ENCODE results near the gene SP8.

Gene SP8

GRCh38 chr7:20795361-20795760 is 8.7 kb upstream of the SP8 start:
- in situ Hi-C loops (cut with HindIII; ENCODE audit: low sequenced_read_pairs): no loop called here

- in situ Hi-C loops (cut with HindIII; ENCODE audit: low sequenced_read_pairs): no loop called here
Observed at GRCh38 chr7:20794676-20795075, 8.0 kb upstream of the SP8 start.

GRCh38 chr7:20793694-20794394 is 7.2 kb upstream of the SP8 start:
- in situ Hi-C loops (cut with HindIII; ENCODE audit: low sequenced_read_pairs): no loop called here

- in situ Hi-C loops (cut with HindIII; ENCODE audit: low sequenced_read_pairs): no loop called here
Observed at GRCh38 chr7:20793248-20793647, 6.6 kb upstream of the SP8 start.

GRCh38 chr7:20791538-20792434 is 5.1 kb upstream of the SP8 start:
- in situ Hi-C loops (cut with HindIII; ENCODE audit: low sequenced_read_pairs): no loop called here

- in situ Hi-C loops (cut with HindIII; ENCODE audit: low sequenced_read_pairs): no loop called here
Observed at GRCh38 chr7:20790375-20790774, 3.7 kb upstream of the SP8 start.

- in situ Hi-C loops (cut with HindIII; ENCODE audit: low sequenced_read_pairs): no loop called here
Observed at GRCh38 chr7:20788420-20788990, 1.8 kb upstream of the SP8 start.

GRCh38 chr7:20787660-20788419 is 1.2 kb upstream of the SP8 start:
- in situ Hi-C loops (cut with HindIII; ENCODE audit: low sequenced_read_pairs): no loop called here

GRCh38 chr7:20786421-20786778 is 286 bp downstream of the SP8 start:
- in situ Hi-C loops (cut with HindIII; ENCODE audit: low sequenced_read_pairs): no loop called here

GRCh38 chr7:20786049-20786412 is 655 bp downstream of the SP8 start:
- in situ Hi-C loops (cut with HindIII; ENCODE audit: low sequenced_read_pairs): no loop called here

GRCh38 chr7:20785157-20786048 is 1.3 kb downstream of the SP8 start:
- in situ Hi-C loops (cut with HindIII; ENCODE audit: low sequenced_read_pairs): no loop called here

GRCh38 chr7:20784388-20785156 is 2.1 kb downstream of the SP8 start:
- in situ Hi-C loops (cut with HindIII; ENCODE audit: low sequenced_read_pairs): no loop called here

- in situ Hi-C loops (cut with HindIII; ENCODE audit: low sequenced_read_pairs): no loop called here
Observed at GRCh38 chr7:20783700-20784387, 2.8 kb downstream of the SP8 start.

GRCh38 chr7:20783125-20783699 is 3.5 kb downstream of the SP8 start:
- in situ Hi-C loops (cut with HindIII; ENCODE audit: low sequenced_read_pairs): no loop called here

GRCh38 chr7:20779041-20779440 is 7.6 kb downstream of the SP8 start:
- in situ Hi-C loops (cut with HindIII; ENCODE audit: low sequenced_read_pairs): no loop called here

GRCh38 chr7:20778063-20778721 is 8.5 kb downstream of the SP8 start:
- in situ Hi-C loops (cut with HindIII; ENCODE audit: low sequenced_read_pairs): no loop called here

GRCh38 chr7:20777377-20778062 is 9.2 kb downstream of the SP8 start:
- in situ Hi-C loops (cut with HindIII; ENCODE audit: low sequenced_read_pairs): no loop called here

- in situ Hi-C loops (cut with HindIII; ENCODE audit: low sequenced_read_pairs): no loop called here
Observed at GRCh38 chr7:20776942-20777341, 9.7 kb downstream of the SP8 start.

Data from endothelial cell of hepatic sinusoid (primary cell).